Measurements from ENCODE around the gene LAMC3. TPM values are rescaled to one million over a fixed set of nuclear protein-coding genes. Genes with fewer than 3 reads are reported as not detected.

The LAMC3 gene
- total RNA-seq, 2 experiments from 2014 or later: 0.66 to 1.7 TPM

GRCh38 chr9:130972957-130973685, 35.9 kb upstream of the LAMC3 start:
- no peaks in the 10 kb centered on the region for H3K36me3 ChIP-seq (ENCODE audit: insufficient read depth, low read length)
- H3K4me1 Mint-ChIP-seq (ENCODE audit: low read depth): no peaks in the 10 kb centered on the region
- no peak for TF ChIP-seq CTCF (IDR thresholded peaks at IDR 0.05)
- ATAC-seq (ENCODE audit: poor library complexity) (no peak), DNase-seq (no peak)
- peaks cover 0 to 2% of the 10 kb centered on the region in 2 experiments for H3K27me3 ChIP-seq (ENCODE audit: control insufficient read depth in 1 of 2, insufficient read depth in 2 of 2, low read length in 2 of 2)
- H3K27ac Mint-ChIP-seq: no peak overlapping the region
- peaks cover 26% of the 10 kb centered on the region for H3K27me3 Mint-ChIP-seq
- no peaks in the 10 kb centered on the region for H3K36me3 Mint-ChIP-seq (ENCODE audit: low read depth)
- POLR2A ChIA-PET: no interaction called here
- CTCF ChIA-PET: no interaction called here
- H3K4me1 ChIP-seq (ENCODE audit: insufficient read depth, low read length): no peaks in the 10 kb centered on the region
- intact Hi-C loops (cut with DNase I, micrococcal nuclease): no loop called here
- H3K4me3 Mint-ChIP-seq: no peak overlapping the region
- H3K9me3 ChIP-seq (ENCODE audit: control insufficient read depth in 1 of 2, insufficient read depth in 1 of 2, low read length in 2 of 2): peaks cover 0 to 9% of the 10 kb centered on the region in 2 experiments
- H3K9me3 Mint-ChIP-seq: no peaks in the 10 kb centered on the region
- H3K4me3 ChIP-seq (ENCODE audit: low read length): no peak overlapping the region
- H3K27ac ChIP-seq (ENCODE audit: low read depth in 1 of 2, low read length in 2 of 2): no peak overlapping the region

- H3K27ac Mint-ChIP-seq: no peak overlapping the region
These were observed 35.2 kb upstream of the LAMC3 start for GRCh38 chr9:130973686-130974281.

GRCh38 chr9:130974697-130975096, 34.3 kb upstream of the LAMC3 start:
- no peaks in the 10 kb centered on the region for H3K9me3 Mint-ChIP-seq
- H3K27me3 Mint-ChIP-seq: peaks cover 30% of the 10 kb centered on the region
- Histone ChIP-seq H3K4me1 (ENCODE audit: insufficient read depth, low read length) (no peaks in the 10 kb centered on the region), H3K9me3 (ENCODE audit: control insufficient read depth in 1 of 2, insufficient read depth in 1 of 2, low read length in 2 of 2) (peaks cover 0 to 9% of the 10 kb centered on the region in 2 experiments), H3K27me3 (ENCODE audit: control insufficient read depth in 1 of 2, insufficient read depth in 2 of 2, low read length in 2 of 2) (peaks cover 0 to 6% of the 10 kb centered on the region in 2 experiments), H3K27ac (ENCODE audit: low read depth in 1 of 2, low read length in 2 of 2) (no peak overlapping the region), H3K4me3 (ENCODE audit: low read length) (no peak overlapping the region), H3K36me3 (ENCODE audit: insufficient read depth, low read length) (no peaks in the 10 kb centered on the region)
- DNase-seq: no peak
- ChIA-PET CTCF (no interaction called here), POLR2A (no interaction called here)
- intact Hi-C loops (cut with DNase I, micrococcal nuclease): no loop called here
- H3K4me3 Mint-ChIP-seq: no peak overlapping the region
- no peak for ATAC-seq (ENCODE audit: poor library complexity)
- H3K36me3 Mint-ChIP-seq (ENCODE audit: low read depth): no peaks in the 10 kb centered on the region
- no peak for TF ChIP-seq CTCF (IDR thresholded peaks at IDR 0.05)
- H3K27ac Mint-ChIP-seq: no peak overlapping the region
- H3K4me1 Mint-ChIP-seq (ENCODE audit: low read depth): no peaks in the 10 kb centered on the region

More at GRCh38 chr9:130973686-130974281, 35.2 kb upstream of the LAMC3 start:
- H3K27me3 Mint-ChIP-seq: peaks cover 26% of the 10 kb centered on the region
- H3K36me3 Mint-ChIP-seq (ENCODE audit: low read depth): no peaks in the 10 kb centered on the region
- Histone ChIP-seq H3K4me1 (ENCODE audit: insufficient read depth, low read length) (no peaks in the 10 kb centered on the region), H3K36me3 (ENCODE audit: insufficient read depth, low read length) (no peaks in the 10 kb centered on the region), H3K27ac (ENCODE audit: low read depth in 1 of 2, low read length in 2 of 2) (no peak overlapping the region), H3K9me3 (ENCODE audit: control insufficient read depth in 1 of 2, insufficient read depth in 1 of 2, low read length in 2 of 2) (peaks cover 0 to 9% of the 10 kb centered on the region in 2 experiments), H3K4me3 (ENCODE audit: low read length) (no peak overlapping the region), H3K27me3 (ENCODE audit: control insufficient read depth in 1 of 2, insufficient read depth in 2 of 2, low read length in 2 of 2) (peaks cover 0 to 6% of the 10 kb centered on the region in 2 experiments)
- DNase-seq: no peak
- no peak for ATAC-seq (ENCODE audit: poor library complexity)
- CTCF ChIA-PET: no interaction called here
- intact Hi-C loops (cut with DNase I, micrococcal nuclease): no loop called here
- TF ChIP-seq CTCF (IDR thresholded peaks at IDR 0.05): no peak
- H3K4me1 Mint-ChIP-seq (ENCODE audit: low read depth): no peaks in the 10 kb centered on the region
- POLR2A ChIA-PET: no interaction called here
- H3K9me3 Mint-ChIP-seq: no peaks in the 10 kb centered on the region
- H3K4me3 Mint-ChIP-seq: no peak overlapping the region
